OCI-LY7 (cell line): ENCODE measurements around the gene RUVBL1. TPM values are rescaled to one million over a fixed set of nuclear protein-coding genes. Genes with fewer than 3 reads are reported as not detected.

Experiments
- BruUV-seq: library from RNA; stranded (reverse); fragments of 400-500 nt; replicated peaks from 2 replicates; lab custom pipeline; 2021; lab: Mats Ljungman, UMichigan
- CTCF ChIA-PET: fragments of 300-600 bp; sonication (Branson Sonifier 250); formaldehyde crosslinking; loops from one replicate; lab custom pipeline; 2022; ENCODE audit warnings: antibody characterized with exemption; ENCODE audit not compliant: unreplicated experiment; lab: Charles Lee
- POLR2A ChIA-PET: fragments of 300-600 bp; sonication (Branson Sonifier 250); formaldehyde crosslinking; loops from one replicate; lab custom pipeline; 2022; ENCODE audit warnings: antibody characterized with exemption; lab: Charles Lee
- DNase-seq: peaks from one replicate; pipeline ENCODE4 v3.0.0-alpha.2; 2015; ENCODE audit warnings: low spot score
- H2AFZ ChIP-seq: fragments of 200-600 bp; sonication (generic), shearing (Covaris generic); 2 replicates; pipeline ENCODE4 v1.6.1; 2014; ENCODE audit warnings: mild to moderate bottlenecking, antibody characterized with exemption, low read length, moderate library complexity
- H3K27ac ChIP-seq: fragments of 200-600 bp; sonication (generic); 2 replicates; pipeline ENCODE4 v1.5.1; 2014; ENCODE audit warnings: mixed run types, low read depth, mild to moderate bottlenecking, moderate library complexity, low read length, inconsistent platforms; ENCODE audit not compliant: poor library complexity, severe bottlenecking
- H3K36me3 ChIP-seq: fragments of 200-600 bp; sonication (generic); 2 replicates; pipeline ENCODE4 v1.6.1; 2014; ENCODE audit warnings: mild to moderate bottlenecking, antibody characterized with exemption, low read length, moderate library complexity, mixed read lengths; ENCODE audit not compliant: insufficient read depth
- H3K4me1 ChIP-seq: fragments of 200-600 bp; sonication (generic); 2 replicates; pipeline ENCODE4 v1.5.1; 2014; ENCODE audit warnings: mild to moderate bottlenecking, low read length; ENCODE audit not compliant: insufficient read depth, poor library complexity, severe bottlenecking
- H3K4me2 ChIP-seq: fragments of 200-600 bp; sonication (generic); 2 replicates; pipeline ENCODE4 v1.6.1; 2014; ENCODE audit warnings: mild to moderate bottlenecking, low read length
- H3K4me3 ChIP-seq: fragments of 200-600 bp; sonication (generic); 2 replicates; pipeline ENCODE4 v1.5.1; 2014; ENCODE audit warnings: mild to moderate bottlenecking, low read depth, low read length; ENCODE audit not compliant: poor library complexity, severe bottlenecking
- H3K79me2 ChIP-seq: fragments of 200-600 bp; sonication (generic); 2 replicates; pipeline ENCODE4 v1.6.1; 2016; ENCODE audit warnings: low read depth, mild to moderate bottlenecking, low read length, moderate library complexity, mixed read lengths; ENCODE audit not compliant: insufficient read depth
- H3K9me2 ChIP-seq: fragments of 200-600 bp; sonication (generic); 2 replicates; pipeline ENCODE4 v1.6.1; 2016; ENCODE audit warnings: mild to moderate bottlenecking, low read length, mixed read lengths; ENCODE audit not compliant: insufficient read depth
- H3K9me3 ChIP-seq: fragments of 200-600 bp; sonication (generic); 2 replicates; pipeline ENCODE4 v1.6.1; 2014; ENCODE audit warnings: mild to moderate bottlenecking, mixed run types, low read length, mixed read lengths
- H4K20me1 ChIP-seq: fragments of 200-600 bp; sonication (generic); 2 replicates; pipeline ENCODE4 v1.6.1; 2014; ENCODE audit warnings: mild to moderate bottlenecking, antibody characterized with exemption, low read length, moderate library complexity, mixed read lengths; ENCODE audit not compliant: insufficient read depth
- EZH2phosphoT487 ChIP-seq: fragments of 200-600 bp; sonication (generic); IDR thresholded peaks from 2 replicates; pipeline ENCODE4 v1.6.1; 2018; ENCODE audit warnings: low read depth, borderline replicate concordance, mild to moderate bottlenecking, mixed run types, antibody characterized with exemption, low read length, moderate library complexity, mixed read lengths
- intact Hi-C: fragments of 100-400 bp; cut with micrococcal nuclease; formaldehyde crosslinking; loops from one replicate; pipeline ENCODE4 v1.10.0; 2022; ENCODE audit not compliant: unreplicated experiment
- total RNA-seq, 2 experiments: library from RNA; depleted of rRNA in 1 of 2; stranded (reverse); fragments of >200 nt in 1 of 2; shearing (Covaris generic) in 1 of 2; gene quantifications; 2 replicates each; pipeline ENCODE4 v1.2.3, GENCODE V29; 2014 to 2022
- TF ChIP-seq, protein P1 (sequence below): fragments of 200-600 bp; sonication (generic); conservative IDR thresholded peaks from 2 replicates; pipeline ENCODE4 v1.5.1; 2014; ENCODE audit warnings: mild to moderate bottlenecking, antibody characterized with exemption, low read length, moderate library complexity, mixed read lengths

RUVBL1 gene
- total RNA-seq, 2 experiments from 2014 or later, result 91.4 to 103 TPM

DNA sequence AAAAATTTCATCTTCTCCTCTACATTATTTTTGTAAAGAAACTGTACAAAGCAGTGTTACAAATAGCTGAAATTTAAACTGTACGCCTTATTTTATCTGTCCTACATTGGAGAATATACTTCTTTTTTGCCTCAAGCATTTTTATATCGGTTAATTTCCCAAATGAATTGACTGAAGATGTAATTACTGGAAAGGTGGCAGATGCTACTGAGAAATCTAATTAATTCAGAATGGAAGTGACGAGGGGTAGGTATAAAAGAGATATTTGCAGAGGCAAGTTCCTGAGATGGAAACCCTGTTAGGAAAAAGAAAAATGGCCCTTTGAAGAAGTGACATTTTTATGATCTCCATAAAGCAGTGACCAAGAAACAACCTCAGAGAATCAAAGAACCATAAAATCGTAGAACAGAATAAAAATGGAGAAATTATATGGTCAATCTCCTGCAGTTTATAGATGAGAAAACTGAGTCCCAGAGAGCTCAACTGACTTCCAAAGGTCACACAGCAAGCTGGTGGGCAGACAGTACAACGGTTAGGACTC, 20.4 kb downstream of the RUVBL1 start:
- peaks cover 99% of the 10 kb centered on the region for H3K36me3 ChIP-seq
- no peak for DNase-seq
- BruUV-seq, result no TSS peak
- no peak overlapping the region for H2AFZ ChIP-seq
- intact Hi-C loops, result no loop called here
- H3K9me2 ChIP-seq, result no peaks in the 10 kb centered on the region
- peaks cover 12% of the 10 kb centered on the region; the same call in 1 of the 2 replicates for H3K79me2 ChIP-seq
- ChIA-PET CTCF (no interaction called here), POLR2A (interaction anchor here (0.7 kb wide), 1 partner anchor 21 kb away, joined by 3 read pairs; no protein-coding TSS in a partner anchor)
- no peak for TF ChIP-seq EZH2phosphoT487
- TF ChIP-seq, protein P1, sequence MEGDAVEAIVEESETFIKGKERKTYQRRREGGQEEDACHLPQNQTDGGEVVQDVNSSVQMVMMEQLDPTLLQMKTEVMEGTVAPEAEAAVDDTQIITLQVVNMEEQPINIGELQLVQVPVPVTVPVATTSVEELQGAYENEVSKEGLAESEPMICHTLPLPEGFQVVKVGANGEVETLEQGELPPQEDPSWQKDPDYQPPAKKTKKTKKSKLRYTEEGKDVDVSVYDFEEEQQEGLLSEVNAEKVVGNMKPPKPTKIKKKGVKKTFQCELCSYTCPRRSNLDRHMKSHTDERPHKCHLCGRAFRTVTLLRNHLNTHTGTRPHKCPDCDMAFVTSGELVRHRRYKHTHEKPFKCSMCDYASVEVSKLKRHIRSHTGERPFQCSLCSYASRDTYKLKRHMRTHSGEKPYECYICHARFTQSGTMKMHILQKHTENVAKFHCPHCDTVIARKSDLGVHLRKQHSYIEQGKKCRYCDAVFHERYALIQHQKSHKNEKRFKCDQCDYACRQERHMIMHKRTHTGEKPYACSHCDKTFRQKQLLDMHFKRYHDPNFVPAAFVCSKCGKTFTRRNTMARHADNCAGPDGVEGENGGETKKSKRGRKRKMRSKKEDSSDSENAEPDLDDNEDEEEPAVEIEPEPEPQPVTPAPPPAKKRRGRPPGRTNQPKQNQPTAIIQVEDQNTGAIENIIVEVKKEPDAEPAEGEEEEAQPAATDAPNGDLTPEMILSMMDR, result no peak
- no peaks in the 10 kb centered on the region for H3K4me1 ChIP-seq
- H3K27ac ChIP-seq, result no peak overlapping the region
- H4K20me1 ChIP-seq, result no peaks in the 10 kb centered on the region; the same call in 1 of the 2 replicates
- no peak overlapping the region for H3K4me2 ChIP-seq
- no peaks in the 10 kb centered on the region for H3K9me3 ChIP-seq
- no peak overlapping the region for H3K4me3 ChIP-seq

DNA sequence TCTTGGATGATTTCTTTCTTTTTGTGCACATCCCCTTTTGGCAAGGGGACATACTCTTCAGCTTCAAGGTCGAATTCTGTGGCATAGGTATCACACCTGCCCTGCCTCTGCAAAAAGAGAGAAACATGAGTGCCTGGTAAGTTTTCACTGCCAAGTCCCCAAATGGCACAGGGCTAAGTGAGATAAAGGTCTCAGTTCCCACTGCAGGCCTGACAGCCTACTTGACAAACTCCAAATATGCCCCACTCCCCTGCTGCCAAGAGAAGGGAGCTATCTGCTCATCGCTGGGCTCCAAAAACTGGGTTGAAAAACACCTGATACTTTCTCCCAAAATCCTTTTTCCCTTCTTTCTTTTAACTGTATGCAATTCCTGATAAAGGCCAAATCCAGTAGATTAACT, 23.0 kb downstream of the RUVBL1 start:
- no peaks in the 10 kb centered on the region for H3K9me2 ChIP-seq
- H4K20me1 ChIP-seq, result no peaks in the 10 kb centered on the region; the same call in 1 of the 2 replicates
- ChIA-PET CTCF (no interaction called here), POLR2A (no interaction called here)
- no peak overlapping the region for H3K4me3 ChIP-seq
- no peaks in the 10 kb centered on the region for H3K79me2 ChIP-seq
- no peak for DNase-seq
- no peak overlapping the region for H3K4me2 ChIP-seq
- TF ChIP-seq, protein P1, result no peak
- no peak for TF ChIP-seq EZH2phosphoT487
- H2AFZ ChIP-seq, result no peak overlapping the region
- no TSS peak for BruUV-seq
- peaks cover 6% of the 10 kb centered on the region for H3K4me1 ChIP-seq
- intact Hi-C loops, result no loop called here
- H3K36me3 ChIP-seq, result peaks cover 97% of the 10 kb centered on the region
- no peak overlapping the region for H3K27ac ChIP-seq
- no peaks in the 10 kb centered on the region for H3K9me3 ChIP-seq

DNA sequence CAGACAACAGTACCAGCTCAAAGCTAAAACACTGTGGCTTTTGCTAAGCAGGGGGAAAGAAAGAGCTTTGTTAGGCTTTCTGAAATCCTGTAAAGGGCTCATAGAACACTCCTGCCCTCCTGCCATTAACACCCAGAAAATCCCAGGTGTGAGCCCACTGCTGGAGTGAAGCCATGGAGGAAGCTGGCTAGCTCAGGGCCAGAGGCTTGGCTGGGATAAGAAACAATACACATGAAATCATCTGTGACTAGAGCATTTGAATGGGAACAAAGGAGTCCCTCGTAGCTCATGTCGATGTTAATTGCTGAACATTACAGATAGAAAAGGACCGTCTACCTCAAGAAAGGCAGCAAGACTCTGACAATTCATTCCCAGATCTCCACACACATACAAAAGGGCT, 23.5 kb downstream of the RUVBL1 start:
- Histone ChIP-seq H3K79me2 (no peaks in the 10 kb centered on the region), H4K20me1 (no peaks in the 10 kb centered on the region; the same call in 1 of the 2 replicates), H3K9me3 (no peaks in the 10 kb centered on the region), H3K36me3 (peaks cover 97% of the 10 kb centered on the region), H3K4me2 (no peak overlapping the region), H3K4me3 (no peak overlapping the region), H3K9me2 (no peaks in the 10 kb centered on the region), H3K27ac (no peak overlapping the region), H2AFZ (no peak overlapping the region), H3K4me1 (peaks cover 11% of the 10 kb centered on the region)
- ChIA-PET CTCF (no interaction called here), POLR2A (interaction anchor here (1.2 kb wide), 1 partner anchor 16 kb away, joined by 3 read pairs; no protein-coding TSS in a partner anchor)
- no TSS peak for BruUV-seq
- TF ChIP-seq, protein P1, result no peak
- TF ChIP-seq EZH2phosphoT487, result no peak
- intact Hi-C loops, result no loop called here
- no peak for DNase-seq
